Epithelial cell of proximal tubule (primary cell): ENCODE measurements around the gene NTRK1. TPM values are rescaled to one million over a fixed set of nuclear protein-coding genes. Genes with fewer than 3 reads are reported as not detected.
"Not testable (repeated sequence)": the region's sequence is repeated elsewhere in the genome, so short reads cannot be mapped to it uniquely, and the experiment has no call there.

Experiments used
- DNase-seq: peaks from one replicate; pipeline ENCODE4 v3.0.0-alpha.2; 2011; ENCODE audit warnings: low read depth
- H3K4me3 ChIP-seq: 2 replicates; pipeline ENCODE4 v1.5.1; 2011; ENCODE audit warnings: low read depth, mild to moderate bottlenecking, low read length
- CTCF ChIP-seq: conservative IDR thresholded peaks from 2 replicates; pipeline ENCODE4 v1.5.1; 2012; ENCODE audit warnings: low read depth, mild to moderate bottlenecking, low read length
- total RNA-seq: library from RNA; depleted of rRNA; stranded (reverse); fragments of >200 nt; gene quantifications from 2 replicates; pipeline ENCODE4 v1.2.3, GENCODE V29; 2015

Gene NTRK1
- total RNA-seq, 1 donor from 2014 or later, result not detected

GRCh38 chr1:156921053-156921529, 60.4 kb downstream of the NTRK1 start:
- TF ChIP-seq CTCF, result no peak
- no peak overlapping the region for H3K4me3 ChIP-seq
- DNase-seq, result no peak

GRCh38 chr1:156922986-156923669, 62.5 kb downstream of the NTRK1 start:
- no peak for TF ChIP-seq CTCF
- DNase-seq, result no peak
- H3K4me3 ChIP-seq, result no peak overlapping the region

- H3K4me3 ChIP-seq, result no peak overlapping the region
- no peak for DNase-seq
- TF ChIP-seq CTCF, result no peak
Observed at GRCh38 chr1:156923670-156924477, 63.2 kb downstream of the NTRK1 start.

GRCh38 chr1:156924478-156925153, 64.0 kb downstream of the NTRK1 start:
- H3K4me3 ChIP-seq, result no peak overlapping the region
- no peak for DNase-seq
- TF ChIP-seq CTCF, result no peak

GRCh38 chr1:156925154-156926010, 64.7 kb downstream of the NTRK1 start:
- DNase-seq, result no peak
- TF ChIP-seq CTCF, result no peak
- H3K4me3 ChIP-seq, result no peak overlapping the region

GRCh38 chr1:156926175-156926574, 65.5 kb downstream of the NTRK1 start:
- no peak for DNase-seq
- H3K4me3 ChIP-seq, result no peak overlapping the region
- TF ChIP-seq CTCF, result no peak

- H3K4me3 ChIP-seq, DNase-seq: not testable (repeated sequence)
Observed at GRCh38 chr1:156926695-156927094, 66.0 kb downstream of the NTRK1 start.
